Measurements from ENCODE around the gene SCAMP5.

DNA sequence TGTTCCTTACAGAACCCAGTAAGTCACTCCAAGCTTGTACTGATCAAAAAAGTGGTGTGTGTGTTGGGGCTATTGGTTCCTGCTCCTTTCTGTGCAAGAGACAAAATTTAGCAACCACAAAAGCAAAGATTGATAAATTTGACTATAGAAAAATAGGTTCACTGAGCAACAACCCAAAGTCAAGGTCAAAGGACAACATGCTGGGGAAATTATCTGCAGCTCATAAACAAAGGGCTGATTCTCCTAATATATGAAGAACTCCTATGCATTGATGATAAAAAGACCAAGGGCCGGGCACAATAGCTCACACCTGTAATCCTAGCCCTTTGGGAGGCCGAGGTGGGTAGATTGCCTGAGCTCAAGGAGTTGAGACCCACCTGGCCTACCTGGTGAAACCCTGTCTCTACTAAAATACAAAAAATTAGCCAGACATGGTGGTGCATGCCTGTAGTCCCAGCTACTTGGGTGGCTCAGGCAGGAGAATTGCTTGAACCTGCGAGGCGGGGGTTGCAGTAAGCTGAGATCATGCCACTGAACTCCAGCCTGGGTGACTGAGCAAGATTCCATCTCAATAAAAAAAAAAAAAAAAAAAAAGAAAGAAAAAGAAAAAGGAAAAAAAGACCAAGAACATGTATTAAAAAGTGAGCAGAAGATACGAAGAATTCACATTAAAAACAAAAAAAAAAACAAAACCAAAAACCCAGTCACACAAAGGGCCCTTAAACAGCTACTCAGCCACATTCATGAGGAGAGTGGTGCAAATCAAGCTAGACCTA lies 57.8 kb downstream of the SCAMP5 start:
- TF ChIP-seq, protein P1, sequence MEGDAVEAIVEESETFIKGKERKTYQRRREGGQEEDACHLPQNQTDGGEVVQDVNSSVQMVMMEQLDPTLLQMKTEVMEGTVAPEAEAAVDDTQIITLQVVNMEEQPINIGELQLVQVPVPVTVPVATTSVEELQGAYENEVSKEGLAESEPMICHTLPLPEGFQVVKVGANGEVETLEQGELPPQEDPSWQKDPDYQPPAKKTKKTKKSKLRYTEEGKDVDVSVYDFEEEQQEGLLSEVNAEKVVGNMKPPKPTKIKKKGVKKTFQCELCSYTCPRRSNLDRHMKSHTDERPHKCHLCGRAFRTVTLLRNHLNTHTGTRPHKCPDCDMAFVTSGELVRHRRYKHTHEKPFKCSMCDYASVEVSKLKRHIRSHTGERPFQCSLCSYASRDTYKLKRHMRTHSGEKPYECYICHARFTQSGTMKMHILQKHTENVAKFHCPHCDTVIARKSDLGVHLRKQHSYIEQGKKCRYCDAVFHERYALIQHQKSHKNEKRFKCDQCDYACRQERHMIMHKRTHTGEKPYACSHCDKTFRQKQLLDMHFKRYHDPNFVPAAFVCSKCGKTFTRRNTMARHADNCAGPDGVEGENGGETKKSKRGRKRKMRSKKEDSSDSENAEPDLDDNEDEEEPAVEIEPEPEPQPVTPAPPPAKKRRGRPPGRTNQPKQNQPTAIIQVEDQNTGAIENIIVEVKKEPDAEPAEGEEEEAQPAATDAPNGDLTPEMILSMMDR (optimal IDR thresholded peaks at IDR 0.05 in 1 of 3, IDR thresholded peaks at IDR 0.05 in 1 of 3, conservative IDR thresholded peaks at IDR 0.05 in 1 of 3; ENCODE audit: extremely low read depth in 1 of 3, insufficient read depth in 2 of 3, low read length in 3 of 3): no peak
- no peak for TF ChIP-seq EZH2 (IDR thresholded peaks at IDR 0.05; ENCODE audit: low read length)

Data from keratinocyte (primary cell).